SU-DHL-6 (cell line): ENCODE data around the gene KLK11.

Experiments
- EZH2phosphoT487 ChIP-seq: fragments of 200-600 bp; sonication (generic), shearing (Covaris generic); conservative IDR thresholded peaks from 2 replicates; pipeline ENCODE4 v1.6.1; 2018; ENCODE audit warnings: mild to moderate bottlenecking, antibody characterized with exemption, low read length, moderate library complexity, mixed read lengths
- TF ChIP-seq, protein P1 (sequence below): fragments of 200-600 bp; sonication (generic); IDR thresholded peaks from one replicate; pipeline ENCODE4 v1.5.1; 2017; ENCODE audit warnings: antibody characterized with exemption, mild to moderate bottlenecking, low read length, moderate library complexity; ENCODE audit not compliant: insufficient read depth, poor library complexity, severe bottlenecking

DNA sequence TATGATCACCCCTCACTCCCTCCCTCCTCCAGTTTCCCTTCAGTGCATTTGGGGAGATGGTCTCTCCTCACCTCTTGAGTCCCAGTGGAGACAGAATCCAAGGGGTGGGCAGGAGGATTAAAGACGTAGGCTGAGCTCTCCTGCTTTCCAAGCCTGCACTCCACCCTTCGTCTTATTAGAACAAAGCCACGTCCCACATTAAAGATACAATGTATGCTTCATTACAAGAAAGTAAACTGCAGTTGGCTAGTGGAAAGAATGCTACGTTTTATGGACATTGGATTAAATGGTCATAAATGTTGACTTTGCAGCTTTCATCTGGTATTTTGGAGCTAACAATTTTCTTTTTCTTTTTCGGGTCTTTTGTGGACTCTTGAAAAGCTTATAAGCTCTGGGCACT lies 1.5 kb upstream of the KLK11 start:
- TF ChIP-seq, protein P1, sequence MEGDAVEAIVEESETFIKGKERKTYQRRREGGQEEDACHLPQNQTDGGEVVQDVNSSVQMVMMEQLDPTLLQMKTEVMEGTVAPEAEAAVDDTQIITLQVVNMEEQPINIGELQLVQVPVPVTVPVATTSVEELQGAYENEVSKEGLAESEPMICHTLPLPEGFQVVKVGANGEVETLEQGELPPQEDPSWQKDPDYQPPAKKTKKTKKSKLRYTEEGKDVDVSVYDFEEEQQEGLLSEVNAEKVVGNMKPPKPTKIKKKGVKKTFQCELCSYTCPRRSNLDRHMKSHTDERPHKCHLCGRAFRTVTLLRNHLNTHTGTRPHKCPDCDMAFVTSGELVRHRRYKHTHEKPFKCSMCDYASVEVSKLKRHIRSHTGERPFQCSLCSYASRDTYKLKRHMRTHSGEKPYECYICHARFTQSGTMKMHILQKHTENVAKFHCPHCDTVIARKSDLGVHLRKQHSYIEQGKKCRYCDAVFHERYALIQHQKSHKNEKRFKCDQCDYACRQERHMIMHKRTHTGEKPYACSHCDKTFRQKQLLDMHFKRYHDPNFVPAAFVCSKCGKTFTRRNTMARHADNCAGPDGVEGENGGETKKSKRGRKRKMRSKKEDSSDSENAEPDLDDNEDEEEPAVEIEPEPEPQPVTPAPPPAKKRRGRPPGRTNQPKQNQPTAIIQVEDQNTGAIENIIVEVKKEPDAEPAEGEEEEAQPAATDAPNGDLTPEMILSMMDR, result no peak
- no peak for TF ChIP-seq EZH2phosphoT487
